ENCODE data around the gene KLHL30.

KLHL30 gene

DNA sequence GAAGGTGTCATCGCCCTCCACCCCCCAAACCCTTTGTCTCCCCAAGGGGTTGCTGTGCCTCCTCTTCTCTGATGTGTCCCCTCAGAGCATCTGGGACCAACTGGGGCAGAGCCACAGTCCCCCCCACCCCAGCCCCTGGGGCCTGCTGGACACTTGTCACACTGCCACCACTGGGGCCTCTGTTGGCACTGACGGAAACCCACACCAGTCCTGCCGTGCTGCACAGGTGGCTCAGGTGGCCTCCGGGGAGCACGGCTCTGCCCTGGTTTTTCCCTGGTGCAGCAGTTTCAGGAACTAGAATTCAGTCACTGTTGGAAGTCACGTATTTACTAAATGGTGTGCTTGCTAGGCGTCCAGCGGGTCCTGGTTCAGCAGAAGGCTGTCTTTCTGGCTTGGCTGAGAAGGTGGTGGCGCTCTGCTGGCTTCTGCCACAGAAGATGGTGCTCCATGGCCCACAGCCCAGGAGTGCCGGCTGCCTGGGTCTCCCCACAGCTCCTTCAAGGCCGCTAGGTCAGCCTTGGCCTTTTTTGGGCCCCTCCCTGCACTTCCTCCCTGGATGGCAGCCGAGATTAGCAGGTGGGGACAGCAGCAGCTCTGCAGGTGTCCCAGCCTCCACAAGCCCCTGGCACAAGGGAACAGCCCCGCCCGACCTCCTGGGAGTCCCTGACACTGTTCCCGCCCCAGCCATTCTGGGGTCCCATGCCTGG is 18.6 kb upstream of the KLHL30 start:
- no peak for DNase-seq

DNA sequence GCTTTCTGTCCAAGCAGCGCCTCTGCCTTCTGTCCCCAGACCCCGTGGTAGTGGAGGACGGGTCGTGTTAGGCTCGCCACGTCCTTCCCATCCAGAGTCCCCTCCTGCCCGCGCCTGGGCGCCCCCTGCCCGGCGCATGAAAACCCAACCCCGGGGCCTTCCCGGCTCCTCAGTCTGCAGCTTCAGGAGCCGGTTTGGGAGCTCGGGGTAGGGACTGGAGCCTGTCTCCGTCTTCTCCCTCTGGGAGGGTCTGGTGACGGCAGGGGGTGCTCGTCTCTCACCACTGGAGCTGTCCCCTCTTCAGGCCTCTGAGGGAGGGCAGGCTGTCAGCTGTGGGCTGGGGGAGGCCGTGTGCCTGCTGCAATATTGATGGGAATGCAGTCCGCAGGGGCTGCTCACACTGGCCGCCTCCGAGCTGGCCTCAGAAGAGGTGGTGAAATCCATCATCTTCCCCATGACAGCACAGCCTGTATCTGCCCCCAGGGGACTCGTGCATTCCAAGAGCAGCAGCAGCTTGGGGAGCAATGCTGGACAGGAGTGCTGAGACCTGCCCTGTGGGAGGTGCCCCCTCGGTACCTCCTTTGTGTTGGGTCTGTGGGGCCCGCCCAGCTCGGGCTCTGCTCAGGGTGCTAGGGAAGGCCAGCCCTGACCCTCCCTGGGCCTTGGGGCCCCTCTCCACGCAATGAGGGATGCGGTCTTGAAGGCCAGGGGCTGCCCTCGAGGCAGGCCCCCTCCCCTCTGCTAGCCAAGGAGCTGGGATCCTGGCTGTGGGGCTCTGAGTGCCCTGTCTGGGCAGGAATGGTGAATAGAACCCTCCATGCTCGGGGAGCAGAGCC is 17.8 kb upstream of the KLHL30 start:
- DNase-seq = no peak

DNA sequence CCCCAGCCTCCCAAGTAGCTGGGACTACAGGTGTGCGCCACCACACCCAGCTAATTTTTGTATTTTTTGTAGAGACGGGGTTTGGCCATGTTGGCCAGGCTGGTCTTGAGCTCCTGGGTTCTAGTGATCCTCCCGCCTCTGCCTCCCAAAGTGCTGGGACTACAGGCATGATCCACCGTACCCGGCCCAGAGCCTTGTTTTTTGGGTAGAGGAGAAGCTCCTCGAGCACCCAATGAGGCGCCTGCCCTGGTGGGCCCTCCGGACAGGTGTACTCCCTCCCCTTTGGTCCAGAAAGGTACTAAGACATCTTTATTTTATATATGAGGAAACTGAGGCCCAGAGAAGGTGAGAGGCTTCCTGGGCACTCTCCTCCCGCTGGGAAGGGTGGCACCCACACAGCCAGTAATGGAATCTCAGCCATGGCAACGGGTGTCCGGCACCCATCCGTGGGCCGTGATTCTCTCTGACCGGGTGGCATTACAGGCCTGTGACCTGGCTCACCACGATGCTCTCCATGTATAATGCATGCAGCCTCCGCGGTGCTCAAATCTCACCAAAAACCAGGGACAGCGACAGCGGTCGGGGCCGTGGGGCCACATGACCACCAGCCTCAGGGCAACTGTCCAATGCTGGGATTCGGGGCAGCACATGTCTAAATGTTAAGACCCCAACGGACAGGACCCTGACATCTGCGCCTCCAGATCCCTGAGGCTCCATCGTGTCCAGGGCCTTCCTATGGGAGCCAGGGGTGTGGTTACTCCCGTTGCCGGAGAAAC is 16.8 kb upstream of the KLHL30 start:
- DNase-seq = no peak

DNA sequence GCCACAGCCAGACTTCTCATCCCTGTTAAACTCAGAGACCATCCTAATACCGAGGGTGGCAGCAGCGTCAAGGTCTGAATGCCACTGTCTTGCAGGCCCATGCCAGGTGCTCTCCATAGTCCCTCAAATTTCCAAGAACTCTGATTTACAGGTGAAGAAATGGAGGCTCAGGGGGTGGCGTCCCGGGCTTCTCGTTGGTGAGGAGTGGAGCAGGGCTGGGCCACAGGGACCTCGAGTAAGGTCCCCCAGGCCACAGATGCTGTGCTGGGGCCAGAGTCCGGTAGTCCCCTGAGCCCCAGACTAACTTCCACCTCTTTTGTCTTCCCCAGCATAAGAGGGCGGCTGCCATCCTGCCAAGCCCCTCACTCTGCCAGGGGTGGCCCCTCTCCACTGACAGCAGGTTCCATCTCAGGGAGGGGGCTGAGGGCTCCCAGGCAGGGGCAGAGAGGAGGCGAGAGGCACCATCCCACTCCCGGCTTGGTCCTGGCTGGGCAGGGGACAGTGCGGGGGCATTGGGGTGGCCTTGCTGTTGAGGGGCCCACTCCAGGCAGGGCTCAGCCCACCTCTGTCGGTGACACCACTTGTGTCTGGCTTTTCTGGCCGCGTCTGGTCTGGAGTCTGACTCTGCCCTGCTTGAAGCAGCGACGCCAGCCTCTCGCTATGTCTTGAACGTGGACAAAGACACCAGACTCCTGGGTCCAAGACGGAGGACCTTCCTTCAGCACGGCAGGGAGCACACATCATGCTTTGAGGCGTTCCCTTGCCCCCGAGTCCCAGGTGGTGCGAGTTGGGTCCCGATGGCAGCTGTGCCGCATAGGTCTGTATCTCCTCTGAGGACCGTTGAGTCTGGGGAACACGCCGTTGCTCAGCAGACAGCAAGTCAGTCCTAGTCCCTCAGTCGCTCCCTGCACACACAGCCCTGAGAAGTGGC is 15.9 kb upstream of the KLHL30 start:
- no peak for DNase-seq

DNA sequence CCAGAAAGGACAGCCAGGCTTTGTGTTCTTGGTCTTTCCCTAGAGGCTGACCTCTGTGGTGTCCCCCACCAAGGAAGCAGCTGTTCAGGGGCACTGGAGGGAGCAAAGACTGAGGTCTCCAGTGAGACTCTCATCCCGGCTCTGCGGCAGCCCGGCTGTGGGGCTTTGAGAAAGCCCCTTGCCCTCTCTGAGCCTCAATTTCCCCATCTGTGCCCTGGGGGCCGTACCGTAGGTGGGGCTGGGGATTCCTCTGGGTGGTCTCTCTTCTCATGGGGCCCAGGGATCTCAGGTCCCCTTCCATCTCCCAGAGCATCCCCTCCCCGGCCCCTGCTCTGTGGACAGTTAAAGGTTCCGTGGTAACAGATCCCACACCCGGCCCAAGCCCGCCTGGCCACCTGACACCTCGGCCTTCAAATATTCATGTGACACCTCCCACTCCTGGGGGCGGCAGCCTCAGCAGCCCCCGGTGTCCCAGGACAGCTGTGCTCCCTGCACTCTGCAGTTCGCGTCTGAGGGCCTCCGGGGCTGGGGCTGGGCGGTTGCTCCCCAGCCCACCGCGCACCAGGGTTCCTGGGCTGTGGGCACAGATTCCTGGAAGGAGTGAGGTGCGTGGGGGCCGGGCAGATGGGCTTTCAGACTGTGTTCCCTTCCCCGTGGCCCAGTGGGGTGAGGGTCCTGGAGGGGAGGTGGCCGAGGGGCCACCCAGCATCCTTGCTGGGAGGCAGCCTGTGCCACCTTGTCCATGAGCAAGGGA is 15.1 kb upstream of the KLHL30 start:
- DNase-seq = no peak

DNA sequence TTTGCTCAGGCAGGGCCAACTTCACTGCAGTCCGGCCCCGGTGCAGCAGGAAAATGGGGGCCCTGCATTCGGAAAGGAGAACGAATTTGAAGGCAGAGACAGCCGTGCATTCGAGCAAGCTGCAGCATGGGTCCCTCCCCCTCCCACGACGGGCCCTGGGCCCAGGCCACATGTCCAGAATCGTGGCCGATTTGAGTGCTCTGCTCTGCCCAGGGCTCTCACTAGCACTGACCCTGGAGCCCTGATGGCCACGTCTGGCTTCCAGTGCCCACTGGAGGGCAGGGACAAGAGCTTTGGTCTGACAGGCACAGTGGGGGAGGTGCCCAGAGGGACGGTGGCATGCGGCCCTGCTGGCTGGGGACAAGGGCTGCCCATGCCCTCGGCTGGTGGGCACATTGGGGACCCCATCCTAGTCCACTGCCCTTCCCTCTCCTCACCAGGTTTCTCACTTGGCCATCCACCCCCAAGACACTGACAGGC is 14.4 kb upstream of the KLHL30 start:
- DNase-seq = no peak

DNA sequence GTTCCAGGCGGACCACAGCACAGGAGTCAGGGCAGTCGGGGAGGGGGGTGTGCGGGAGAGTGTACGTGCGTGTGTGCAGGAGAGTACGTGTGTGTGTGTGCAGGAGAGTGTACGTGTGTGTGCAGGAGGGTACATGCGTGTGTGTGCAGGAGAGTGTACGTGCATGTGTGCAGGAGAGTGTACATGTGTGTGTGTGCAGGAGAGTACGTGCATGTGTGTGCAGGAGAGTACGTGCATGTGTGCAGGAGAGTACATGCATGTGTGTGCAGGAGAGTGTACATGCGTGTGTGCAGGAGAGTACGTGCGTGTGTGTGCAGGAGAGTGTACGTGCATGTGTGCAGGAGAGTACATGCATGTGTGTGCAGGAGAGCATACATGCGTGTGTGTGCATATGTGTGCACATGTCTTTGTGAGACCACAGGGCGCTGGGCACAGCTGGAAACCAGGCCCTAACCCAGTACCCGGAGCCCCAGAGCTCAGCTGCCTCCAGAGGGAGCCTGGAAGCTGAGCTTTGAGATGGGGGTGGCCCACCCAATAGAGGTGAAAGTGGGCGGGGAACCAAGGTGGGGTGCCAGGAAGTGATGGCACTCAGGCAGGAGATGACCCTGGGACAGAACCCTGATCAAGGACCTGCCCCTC is 13.9 kb upstream of the KLHL30 start:
- DNase-seq = no peak

DNA sequence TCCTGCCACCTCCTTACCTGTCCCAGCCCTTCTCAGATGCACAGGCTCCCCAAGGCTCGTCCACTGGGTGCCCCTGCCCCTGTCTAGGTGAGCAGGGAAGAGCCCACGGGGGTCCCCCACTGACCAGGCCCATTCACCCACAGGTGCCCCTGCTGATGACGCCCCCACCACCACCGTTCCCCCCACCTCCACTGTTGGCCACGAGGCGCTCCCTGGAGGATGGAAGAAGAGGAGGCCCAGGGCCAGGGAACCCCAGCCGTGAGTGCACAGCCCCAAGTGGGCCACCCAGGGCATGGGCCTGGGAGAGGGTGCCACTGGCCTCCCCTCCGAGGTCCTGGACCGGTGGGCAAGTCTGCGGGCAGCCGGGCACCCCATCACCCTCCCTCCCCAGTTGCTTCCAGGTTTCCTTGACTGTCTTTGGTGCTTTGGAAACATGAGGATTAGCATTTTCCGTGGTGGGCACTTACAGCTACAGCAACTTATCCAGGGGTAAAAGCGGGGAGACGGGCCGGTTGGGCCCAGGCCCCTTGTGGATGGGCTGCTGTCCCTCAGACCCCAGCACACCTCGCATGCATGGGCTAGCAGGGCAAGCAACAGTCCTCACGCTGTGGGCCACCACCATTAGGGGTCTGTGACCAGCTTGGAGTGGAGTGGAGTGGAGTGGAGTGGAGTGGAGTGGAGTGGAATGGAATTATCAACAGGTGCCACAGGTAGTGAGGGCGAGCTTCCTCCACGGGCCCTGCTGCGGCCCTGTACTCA is 13.2 kb upstream of the KLHL30 start:
- no peak for DNase-seq

DNA sequence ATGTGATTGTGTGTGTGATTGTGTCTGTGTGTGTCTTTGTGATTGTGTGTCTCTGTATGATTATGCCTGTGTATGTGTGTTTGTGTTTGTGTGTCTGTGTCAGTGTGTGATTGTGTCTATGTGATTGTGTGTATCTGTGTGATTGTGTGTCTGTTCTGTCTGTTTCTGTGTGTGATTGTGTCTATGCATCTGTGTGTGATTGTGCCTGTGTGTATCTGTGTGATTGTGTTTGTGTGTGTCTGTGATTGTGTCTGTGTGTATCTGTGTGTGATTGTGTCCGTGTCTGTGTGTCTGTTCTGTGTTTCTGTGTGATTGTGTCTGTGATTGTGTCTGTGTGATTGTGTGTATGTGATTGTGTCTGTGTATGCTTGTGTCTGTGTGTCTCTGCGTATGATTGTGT is 12.1 kb upstream of the KLHL30 start:
- no peak for DNase-seq

DNA sequence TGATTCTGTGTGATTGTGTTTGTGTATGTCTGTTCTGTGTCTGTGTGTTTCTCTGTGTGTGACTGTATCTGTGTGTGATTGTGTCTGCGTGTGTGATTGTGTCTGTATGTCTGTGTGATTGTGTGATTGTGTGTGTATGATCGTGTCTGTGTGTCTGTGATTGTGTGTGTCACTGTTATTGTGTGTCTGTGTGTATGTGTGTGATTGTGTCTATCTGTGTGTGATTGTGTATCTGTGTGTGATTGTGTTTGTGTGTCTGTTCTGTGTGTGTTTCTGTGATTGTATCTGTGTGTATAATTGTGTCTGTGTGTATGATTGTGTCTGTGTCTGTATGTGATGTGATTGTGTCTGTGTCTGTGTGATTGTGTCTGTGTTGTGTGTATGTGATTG is 11.7 kb upstream of the KLHL30 start:
- DNase-seq = no peak

DNA sequence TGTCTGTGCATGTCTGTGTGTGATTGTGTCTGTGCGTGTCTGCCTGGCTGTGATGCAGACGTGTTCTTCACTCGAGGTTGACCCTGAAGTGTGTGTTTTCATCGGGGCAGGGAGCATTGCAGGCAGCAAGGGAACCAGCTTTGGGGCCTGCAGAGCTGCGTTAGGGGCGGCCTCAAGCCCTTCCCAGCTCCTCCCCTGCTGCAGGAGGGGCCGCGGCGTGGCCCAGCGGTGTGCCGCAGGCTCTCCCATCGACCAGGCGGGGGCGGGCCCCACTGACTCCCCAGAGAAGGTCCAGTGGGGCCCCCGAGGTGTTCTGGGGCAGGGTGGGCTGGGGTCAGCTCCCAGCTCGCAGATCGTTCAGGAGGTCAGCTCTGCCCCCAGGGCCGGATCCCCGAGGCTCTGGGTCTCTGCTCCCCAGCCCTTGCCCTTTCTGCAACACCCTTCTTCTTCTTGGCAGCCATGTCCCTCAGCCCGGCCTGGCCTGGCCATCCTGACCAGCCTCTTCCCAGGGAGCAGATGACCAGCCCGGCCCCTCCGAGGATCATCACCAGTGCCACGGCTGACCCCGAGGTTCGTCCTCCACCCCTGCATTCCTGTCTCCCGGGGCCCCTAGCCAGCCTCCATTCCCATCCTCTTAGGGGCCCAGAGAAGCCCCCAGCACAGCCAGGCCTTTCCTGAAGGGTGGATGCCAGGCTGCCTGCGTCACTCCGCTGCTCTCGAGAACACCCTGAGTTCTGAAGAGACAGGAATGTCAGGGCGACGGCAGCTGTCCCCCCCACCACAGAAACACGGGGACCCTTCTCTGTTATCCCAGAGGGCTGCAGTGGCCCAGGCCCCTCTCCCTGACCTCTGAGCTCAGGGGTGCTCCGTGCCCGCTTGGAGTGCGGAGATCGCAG is 11.1 kb upstream of the KLHL30 start:
- no peak for DNase-seq

DNA sequence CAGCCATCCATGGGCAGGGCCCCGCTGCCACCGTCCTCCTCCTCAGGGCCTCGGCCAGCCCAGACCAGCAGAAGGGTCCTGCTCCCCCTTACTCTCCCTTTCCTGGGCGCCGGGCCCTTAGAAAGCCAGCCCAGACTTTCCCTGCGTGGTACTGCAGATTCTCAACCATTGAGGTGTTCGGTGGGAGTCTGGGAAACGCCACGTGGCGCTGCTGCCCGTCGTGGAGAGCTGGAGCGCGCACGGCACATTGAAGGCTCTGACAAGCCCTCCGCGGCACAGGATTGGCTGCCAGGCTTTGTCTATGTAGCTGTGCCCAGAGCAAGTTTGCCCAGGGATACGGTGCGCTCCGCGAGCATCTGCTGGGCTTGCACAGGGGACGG is 10.4 kb upstream of the KLHL30 start:
- no peak for DNase-seq

DNA sequence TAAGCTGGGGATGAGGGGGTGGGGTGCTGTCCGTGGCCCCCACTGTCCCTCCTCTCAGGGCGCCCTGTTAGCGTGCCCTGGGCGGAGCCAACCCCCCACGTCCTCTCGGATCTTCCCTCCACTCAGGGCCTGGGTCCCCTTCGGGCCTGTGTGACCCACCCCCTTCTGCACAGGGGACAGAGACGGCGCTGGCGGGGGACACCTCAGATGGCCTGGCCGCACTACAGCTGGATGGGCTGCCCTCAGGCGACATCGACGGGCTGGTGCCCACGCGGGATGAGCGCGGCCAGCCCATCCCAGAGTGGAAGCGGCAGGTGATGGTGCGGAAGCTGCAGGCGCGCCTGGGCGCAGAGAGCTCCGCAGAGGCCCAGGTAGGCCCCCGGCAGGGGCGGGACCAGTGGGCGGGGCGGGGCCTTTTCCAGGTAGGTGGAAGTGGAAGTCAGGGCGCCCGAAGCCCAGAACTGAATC is 9.9 kb upstream of the KLHL30 start:
- no peak for DNase-seq

DNA sequence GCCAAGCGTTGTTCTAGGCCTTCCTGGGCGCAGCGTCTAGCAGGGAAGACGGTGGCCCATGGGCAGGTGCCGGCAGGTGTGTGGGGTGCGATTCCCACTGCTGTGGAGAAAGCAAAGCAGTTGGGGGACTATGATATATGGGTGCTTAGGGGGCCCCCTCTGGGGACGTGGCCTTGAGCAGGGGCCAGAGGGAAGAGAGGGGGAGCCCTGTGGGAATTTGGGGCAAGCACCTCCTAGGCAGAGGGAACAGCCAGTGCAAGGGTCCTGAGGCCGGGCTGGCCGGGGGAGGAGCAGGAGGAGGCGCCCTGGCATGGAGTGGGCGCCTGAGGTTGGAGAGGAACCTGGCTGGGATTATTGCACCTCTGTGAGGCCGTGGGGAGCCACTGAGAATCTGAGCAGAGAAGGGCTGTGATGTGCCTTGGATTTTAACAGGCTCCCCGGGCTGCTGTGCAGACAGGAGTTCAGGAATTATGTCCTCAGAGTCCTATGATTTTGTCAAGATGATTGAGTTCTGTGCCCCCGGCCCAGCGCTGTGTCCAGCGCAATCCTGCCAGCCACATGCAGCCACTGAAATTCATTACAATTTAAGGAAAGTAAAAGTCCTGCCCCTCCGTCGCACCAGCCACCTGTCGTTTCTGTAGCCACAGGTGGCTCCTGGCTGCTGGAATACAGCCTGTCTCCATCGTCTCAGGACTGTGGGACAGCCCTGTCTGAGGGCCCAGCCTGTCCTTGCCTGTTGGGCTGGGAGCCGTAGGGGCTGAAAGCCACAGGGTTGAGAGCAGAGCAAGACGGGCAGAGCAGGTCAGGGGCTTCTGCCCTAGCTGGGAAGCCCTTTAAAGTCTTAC is 9.1 kb upstream of the KLHL30 start:
- no peak for DNase-seq

DNA sequence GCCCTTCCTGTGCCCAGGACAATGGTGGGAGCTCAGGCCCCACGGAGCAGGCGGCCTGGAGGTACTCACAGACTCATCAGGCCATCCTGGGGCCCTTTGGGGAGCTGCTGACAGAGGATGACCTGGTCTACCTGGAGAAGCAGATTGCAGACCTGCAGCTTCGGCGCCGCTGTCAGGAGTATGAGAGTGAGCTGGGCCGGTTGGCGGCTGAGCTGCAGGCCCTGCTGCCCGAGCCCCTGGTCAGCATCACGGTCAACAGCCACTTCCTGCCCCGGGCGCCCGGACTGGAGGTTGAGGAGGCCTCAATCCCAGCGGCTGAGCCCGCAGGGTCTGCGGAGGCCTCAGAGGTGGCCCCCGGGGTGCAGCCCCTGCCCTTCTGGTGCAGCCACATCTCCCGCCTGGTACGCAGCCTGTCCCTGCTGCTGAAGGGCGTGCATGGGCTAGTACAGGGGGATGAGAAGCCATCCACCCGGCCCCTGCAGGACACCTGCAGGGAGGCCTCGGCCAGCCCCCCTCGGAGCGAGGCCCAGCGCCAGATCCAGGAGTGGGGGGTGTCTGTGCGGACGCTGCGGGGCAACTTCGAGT is 8.3 kb upstream of the KLHL30 start:
- DNase-seq = no peak

DNA sequence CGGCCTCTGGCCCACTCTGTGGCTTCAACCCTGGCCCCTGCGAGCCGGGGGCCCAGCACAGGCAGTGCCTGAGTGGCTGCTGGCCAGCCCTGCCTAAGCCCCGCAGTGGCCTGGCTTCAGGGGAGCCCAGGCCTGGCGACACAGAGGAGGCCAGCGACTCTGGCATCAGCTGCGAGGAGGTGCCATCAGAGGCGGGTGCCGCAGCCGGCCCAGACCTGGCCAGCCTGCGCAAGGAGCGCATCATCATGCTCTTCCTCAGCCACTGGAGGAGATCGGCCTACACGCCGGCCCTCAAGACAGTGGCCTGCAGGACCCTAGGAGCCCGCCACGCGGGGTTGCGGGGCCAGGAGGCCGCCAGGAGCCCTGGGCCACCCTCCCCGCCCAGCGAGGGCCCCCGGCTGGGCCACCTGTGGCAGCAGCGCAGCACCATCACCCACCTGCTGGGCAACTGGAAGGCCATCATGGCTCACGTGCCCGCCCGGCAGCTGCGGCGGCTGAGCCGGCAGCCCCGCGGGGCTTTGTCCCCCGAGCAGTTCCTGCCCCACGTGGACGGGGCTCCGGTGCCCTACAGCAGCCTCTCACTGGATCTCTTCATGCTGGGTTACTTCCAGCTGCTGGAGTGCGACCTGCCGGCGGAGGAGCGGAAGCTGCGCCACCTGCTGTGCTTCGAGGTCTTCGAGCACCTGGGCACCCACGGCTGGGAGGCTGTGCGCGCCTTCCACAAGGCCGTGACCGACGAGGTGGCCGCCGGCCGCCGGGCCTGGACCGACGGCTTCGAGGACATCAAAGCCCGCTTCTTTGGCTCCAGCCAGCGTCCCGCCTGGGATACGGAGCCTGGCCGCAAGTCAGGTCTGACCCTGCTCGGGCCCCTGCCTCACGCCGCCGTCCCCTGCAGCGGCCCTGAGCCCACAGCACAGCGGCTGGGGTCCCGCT is 7.5 kb upstream of the KLHL30 start:
- DNase-seq = no peak

All from stimulated activated CD8-positive, alpha-beta memory T cell treated with anti-CD3 and anti-CD28 coated beads, Interleukin-4, amount 100 ng/mL, for 48 hours (primary cell).